Fibroblast of the aortic adventitia (primary cell): ENCODE data around the gene ADIPOR2. TPM values are rescaled to one million over a fixed set of nuclear protein-coding genes. Genes with fewer than 3 reads are reported as not detected.
"Not testable (repeated sequence)": the region's sequence is repeated elsewhere in the genome, so short reads cannot be mapped to it uniquely, and the experiment has no call there.

ENCODE experiments used
- DNase-seq: peaks from one replicate; pipeline ENCODE4 v3.0.0-alpha.2; 2010; ENCODE audit warnings: low read depth
- H3K4me3 ChIP-seq: 2 replicates; pipeline ENCODE4 v1.5.1; 2011; ENCODE audit warnings: low read depth, mild to moderate bottlenecking, control low read depth, low read length, moderate library complexity
- CTCF ChIP-seq: IDR thresholded peaks from 2 replicates; pipeline ENCODE4 v1.5.1; 2011; ENCODE audit warnings: mild to moderate bottlenecking, low read length, control low read depth, inconsistent platforms; ENCODE audit not compliant: insufficient read depth
- total RNA-seq: library from RNA; depleted of rRNA; stranded (reverse); fragments of >200 nt; gene quantifications from 2 replicates; pipeline ENCODE4 v1.2.3, GENCODE V29; 2012; ENCODE audit warnings: low replicate concordance

ADIPOR2 gene
- total RNA-seq, 1 donor, result 26.0 TPM

GRCh38 chr12:1815108-1815507, 124.2 kb downstream of the ADIPOR2 start:
- TF ChIP-seq CTCF, result no peak
- no peak overlapping the region for H3K4me3 ChIP-seq
- DNase-seq, result no peak

- TF ChIP-seq CTCF, result no peak
- DNase-seq, result no peak
- H3K4me3 ChIP-seq, result no peak overlapping the region
Measured at GRCh38 chr12:1815814-1816729, 125.2 kb downstream of the ADIPOR2 start.

- TF ChIP-seq CTCF, result no peak
- H3K4me3 ChIP-seq, result no peak overlapping the region
- DNase-seq, result no peak
Measured at GRCh38 chr12:1816730-1817348, 126.0 kb downstream of the ADIPOR2 start.

- not testable (repeated sequence) for H3K4me3 ChIP-seq, DNase-seq
Measured at GRCh38 chr12:1817928-1818327, 127.1 kb downstream of the ADIPOR2 start.

GRCh38 chr12:1819050-1819449, 128.2 kb downstream of the ADIPOR2 start:
- no peak for DNase-seq

GRCh38 chr12:1819571-1819970, 128.7 kb downstream of the ADIPOR2 start:
- DNase-seq, result no peak
- no peak overlapping the region for H3K4me3 ChIP-seq
- TF ChIP-seq CTCF, result no peak

More at GRCh38 chr12:1819050-1819449, 128.2 kb downstream of the ADIPOR2 start:
- H3K4me3 ChIP-seq, result no peak overlapping the region
- TF ChIP-seq CTCF, result no peak

GRCh38 chr12:1820191-1820895, 129.5 kb downstream of the ADIPOR2 start, which contains the start of gene LRTM2:
Gene LRTM2 (plus strand): TSS chr12:1820565. CDS start chr12:1828149, 7,584 bp downstream.
- TF ChIP-seq CTCF, result no peak
- no peak within 1 kb of the TSS for H3K4me3 ChIP-seq
- DNase-seq, result no peak
